Prostate gland (tissue), 2 donors: ENCODE data around the gene MLLT1.

Experiments used
- POLR2A ChIP-seq: fragments of 450-650 bp; IDR thresholded peaks from one replicate; pipeline ENCODE4 v1.6.1; 2016; ENCODE audit warnings: antibody characterized with exemption, mild to moderate bottlenecking
- POLR2AphosphoS5 ChIP-seq: sonication (generic); formaldehyde crosslinking; IDR thresholded peaks from one replicate; pipeline ENCODE4 v1.6.1; 2017; ENCODE audit warnings: antibody characterized with exemption
- TF ChIP-seq, protein P1 (sequence below), 4 experiments: fragments of 200-600 bp in 2 of 4; fragments of 450-650 bp in 2 of 4; sonication (generic) in 2 of 4; IDR thresholded peaks; 1 replicate in 3 of 4; 2 replicates in 1 of 4; pipeline ENCODE4 v1.5.1; 2016 to 2019; ENCODE audit warnings: antibody characterized with exemption in 4 of 4, mild to moderate bottlenecking in 2 of 4, moderate library complexity in 2 of 4

DNA sequence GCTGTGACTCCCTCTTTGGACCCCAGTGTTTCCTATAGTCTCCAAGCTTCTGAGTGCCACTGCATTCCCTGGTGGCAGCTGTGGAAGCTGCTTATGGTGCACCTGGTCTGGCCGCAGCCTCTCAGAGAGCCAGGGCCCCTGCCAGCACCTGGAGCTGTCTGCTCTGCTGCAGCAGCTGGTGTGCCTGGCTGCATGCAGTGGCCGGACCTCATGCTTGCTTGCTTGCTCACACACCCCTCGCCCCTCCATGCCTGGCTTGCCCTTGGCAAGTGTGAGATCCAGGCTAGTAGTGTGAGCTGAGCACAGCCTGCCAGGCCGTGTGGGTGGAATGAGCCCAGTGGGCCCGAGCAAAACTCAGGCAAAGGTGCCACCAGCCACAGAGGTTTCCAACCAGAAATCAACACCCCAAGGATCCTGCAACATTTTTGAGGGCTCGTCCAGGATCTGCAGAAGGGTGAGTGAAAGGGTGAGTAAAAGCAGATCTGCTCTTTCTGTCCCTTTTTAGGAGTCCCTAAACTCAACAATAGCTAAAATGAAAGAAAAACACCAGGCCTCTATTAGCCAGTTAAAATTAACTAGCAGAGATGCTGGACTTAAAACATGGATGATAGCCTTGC is 7.6 kb upstream of the MLLT1 start:
- TF ChIP-seq, protein P1, sequence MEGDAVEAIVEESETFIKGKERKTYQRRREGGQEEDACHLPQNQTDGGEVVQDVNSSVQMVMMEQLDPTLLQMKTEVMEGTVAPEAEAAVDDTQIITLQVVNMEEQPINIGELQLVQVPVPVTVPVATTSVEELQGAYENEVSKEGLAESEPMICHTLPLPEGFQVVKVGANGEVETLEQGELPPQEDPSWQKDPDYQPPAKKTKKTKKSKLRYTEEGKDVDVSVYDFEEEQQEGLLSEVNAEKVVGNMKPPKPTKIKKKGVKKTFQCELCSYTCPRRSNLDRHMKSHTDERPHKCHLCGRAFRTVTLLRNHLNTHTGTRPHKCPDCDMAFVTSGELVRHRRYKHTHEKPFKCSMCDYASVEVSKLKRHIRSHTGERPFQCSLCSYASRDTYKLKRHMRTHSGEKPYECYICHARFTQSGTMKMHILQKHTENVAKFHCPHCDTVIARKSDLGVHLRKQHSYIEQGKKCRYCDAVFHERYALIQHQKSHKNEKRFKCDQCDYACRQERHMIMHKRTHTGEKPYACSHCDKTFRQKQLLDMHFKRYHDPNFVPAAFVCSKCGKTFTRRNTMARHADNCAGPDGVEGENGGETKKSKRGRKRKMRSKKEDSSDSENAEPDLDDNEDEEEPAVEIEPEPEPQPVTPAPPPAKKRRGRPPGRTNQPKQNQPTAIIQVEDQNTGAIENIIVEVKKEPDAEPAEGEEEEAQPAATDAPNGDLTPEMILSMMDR (IDR thresholded peaks at IDR 0.05), result no peak
- TF ChIP-seq POLR2A (no peak), POLR2AphosphoS5 (no peak)
